Measurements from ENCODE around the gene PARP1.

DNA sequence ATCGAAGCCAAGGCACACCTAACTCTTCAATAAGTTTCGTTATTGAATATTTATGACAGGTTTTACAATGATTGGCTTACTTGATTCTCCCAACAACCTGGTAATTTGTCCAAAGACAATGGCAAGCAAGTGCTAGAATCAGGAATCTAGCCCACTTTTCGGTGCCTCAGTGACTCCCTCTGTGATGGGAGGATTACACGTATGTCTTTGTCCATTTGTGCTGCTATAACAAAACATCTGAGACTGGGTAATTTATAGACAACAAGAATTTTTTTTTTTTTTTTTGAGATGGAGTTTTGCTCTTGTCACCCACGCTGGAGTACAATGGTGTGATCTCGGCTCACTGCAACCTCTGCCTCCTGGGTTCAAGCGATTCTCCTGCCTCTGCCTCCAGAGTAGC, 96.5 kb downstream of the PARP1 start:
- TF ChIP-seq, protein P1, sequence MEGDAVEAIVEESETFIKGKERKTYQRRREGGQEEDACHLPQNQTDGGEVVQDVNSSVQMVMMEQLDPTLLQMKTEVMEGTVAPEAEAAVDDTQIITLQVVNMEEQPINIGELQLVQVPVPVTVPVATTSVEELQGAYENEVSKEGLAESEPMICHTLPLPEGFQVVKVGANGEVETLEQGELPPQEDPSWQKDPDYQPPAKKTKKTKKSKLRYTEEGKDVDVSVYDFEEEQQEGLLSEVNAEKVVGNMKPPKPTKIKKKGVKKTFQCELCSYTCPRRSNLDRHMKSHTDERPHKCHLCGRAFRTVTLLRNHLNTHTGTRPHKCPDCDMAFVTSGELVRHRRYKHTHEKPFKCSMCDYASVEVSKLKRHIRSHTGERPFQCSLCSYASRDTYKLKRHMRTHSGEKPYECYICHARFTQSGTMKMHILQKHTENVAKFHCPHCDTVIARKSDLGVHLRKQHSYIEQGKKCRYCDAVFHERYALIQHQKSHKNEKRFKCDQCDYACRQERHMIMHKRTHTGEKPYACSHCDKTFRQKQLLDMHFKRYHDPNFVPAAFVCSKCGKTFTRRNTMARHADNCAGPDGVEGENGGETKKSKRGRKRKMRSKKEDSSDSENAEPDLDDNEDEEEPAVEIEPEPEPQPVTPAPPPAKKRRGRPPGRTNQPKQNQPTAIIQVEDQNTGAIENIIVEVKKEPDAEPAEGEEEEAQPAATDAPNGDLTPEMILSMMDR (conservative IDR thresholded peaks at IDR 0.05; ENCODE audit: low read length): no peak
- TF ChIP-seq EZH2phosphoT487 (IDR thresholded peaks at IDR 0.05; ENCODE audit: borderline replicate concordance, low read depth, low read length): no peak
